ENCODE data around the gene ZNF598. TPM values are rescaled to one million over a fixed set of nuclear protein-coding genes. Genes with fewer than 3 reads are reported as not detected.

The ZNF598 gene
- polyA plus RNA-seq, 1 donor from 2014 or later = 22.1 TPM

GRCh38 chr16:1981398-1981836 is 28.2 kb downstream of the ZNF598 start, which contains the start of gene NOXO1:
Gene NOXO1 (minus strand): TSS chr16:1981469. CDS start chr16:1981179, 290 bp downstream.
- H3K4me2 ChIP-seq (ENCODE audit: low read length) = no peak within 1 kb of the TSS
- H3K9ac ChIP-seq (ENCODE audit: low read length) = no peak within 1 kb of the TSS
- H4K20me1 ChIP-seq (ENCODE audit: insufficient read depth) = no peaks in the 10 kb centered on the region
- no peak within 1 kb of the TSS for H2AFZ ChIP-seq (ENCODE audit: low read depth, low read length)
- no peaks in the 10 kb centered on the region for H3K36me3 ChIP-seq (ENCODE audit: insufficient read depth, low read length)
- no peak within 1 kb of the TSS for H3K27ac ChIP-seq (ENCODE audit: low read length)
- TF ChIP-seq RAD21 (conservative IDR thresholded peaks at IDR 0.05) = no peak
- no peak for TF ChIP-seq POLR2AphosphoS5 (IDR thresholded peaks at IDR 0.05)
- no peak for TF ChIP-seq CTCF (IDR thresholded peaks at IDR 0.05; ENCODE audit: poor library complexity, severe bottlenecking)
- no peak for TF ChIP-seq REST (IDR thresholded peaks at IDR 0.05; ENCODE audit: borderline replicate concordance)
- no peak for TF ChIP-seq SMC3 (conservative IDR thresholded peaks at IDR 0.05; ENCODE audit: poor library complexity)
- H3F3A ChIP-seq (ENCODE audit: insufficient read depth, low read length, poor library complexity, severe bottlenecking) = no peaks in the 10 kb centered on the region
- no peaks in the 10 kb centered on the region for H3K79me2 ChIP-seq (replicated peaks; ENCODE audit: insufficient read depth, low read length)
- H3K27me3 ChIP-seq (ENCODE audit: insufficient read depth, low read depth, low read length) = peaks cover 29% of the 10 kb centered on the region
- no peaks in the 10 kb centered on the region for H3K9me3 ChIP-seq (ENCODE audit: low read length)
- no peaks in the 10 kb centered on the region for H3K9me2 ChIP-seq (ENCODE audit: insufficient read depth, low read length)
- no peak within 1 kb of the TSS for H3K4me3 ChIP-seq (ENCODE audit: low read length)

- TF ChIP-seq CTCF (IDR thresholded peaks at IDR 0.05; ENCODE audit: poor library complexity, severe bottlenecking) (no peak), POLR2AphosphoS5 (IDR thresholded peaks at IDR 0.05) (no peak), SMC3 (conservative IDR thresholded peaks at IDR 0.05; ENCODE audit: poor library complexity) (no peak), REST (IDR thresholded peaks at IDR 0.05; ENCODE audit: borderline replicate concordance) (no peak), MXI1 (conservative IDR thresholded peaks at IDR 0.05; ENCODE audit: poor library complexity, severe bottlenecking) (no peak), EP300 (conservative IDR thresholded peaks at IDR 0.05; ENCODE audit: poor library complexity, severe bottlenecking) (no peak), TAF1 (IDR thresholded peaks at IDR 0.05; ENCODE audit: low read depth) (no peak), EZH2 (IDR thresholded peaks at IDR 0.05; ENCODE audit: borderline replicate concordance, insufficient read depth, low read length, poor library complexity, severe bottlenecking) (no peak), RAD21 (conservative IDR thresholded peaks at IDR 0.05) (no peak)
- Histone ChIP-seq H3K4me2 (ENCODE audit: low read length) (no peak overlapping the region), H3K9me2 (ENCODE audit: insufficient read depth, low read length) (no peaks in the 10 kb centered on the region), H3K9me3 (ENCODE audit: low read length) (no peaks in the 10 kb centered on the region), H3K4me3 (ENCODE audit: low read length) (no peak overlapping the region), H2AFZ (ENCODE audit: low read depth, low read length) (no peak overlapping the region), H3K9ac (ENCODE audit: low read length) (no peak overlapping the region), H3K27ac (ENCODE audit: low read length) (no peak overlapping the region), H3K36me3 (ENCODE audit: insufficient read depth, low read length) (no peaks in the 10 kb centered on the region), H3F3A (ENCODE audit: insufficient read depth, low read length, poor library complexity, severe bottlenecking) (no peaks in the 10 kb centered on the region), H4K20me1 (ENCODE audit: insufficient read depth) (no peaks in the 10 kb centered on the region), H3K27me3 (ENCODE audit: insufficient read depth, low read depth, low read length) (peaks cover 29% of the 10 kb centered on the region), H3K79me2 (replicated peaks; ENCODE audit: insufficient read depth, low read length) (no peaks in the 10 kb centered on the region)
These were observed 28.9 kb downstream of the ZNF598 start for GRCh38 chr16:1980770-1981087.
